K562 (cell line): ENCODE measurements around the gene MCOLN2. TPM values are rescaled to one million over a fixed set of nuclear protein-coding genes. Genes with fewer than 3 reads are reported as not detected.

ENCODE experiments used
- ATAC-seq: fragments of 200-7000 bp; cut with Tn5 transposase; 3 replicates; pipeline ENCODE4 v1.9.1; 2020; ENCODE audit warnings: moderate library complexity
- BruUV-seq: library from RNA; stranded (reverse); fragments of 400-500 nt; replicated peaks from 2 replicates; lab custom pipeline; 2021; lab: Mats Ljungman, UMichigan
- CTCF ChIA-PET: fragments of 300-600 bp; formaldehyde crosslinking; extraction: SDS; loops from one replicate; lab custom pipeline; 2021; ENCODE audit warnings: low intra/inter-chr PET ratio; lab: Yijun Ruan, JAX
- POLR2A ChIA-PET: fragments of 300-600, 350-650 bp; sonication (Branson Sonifier 250); formaldehyde crosslinking; extraction: SDS; loops from one replicate; lab custom pipeline; 2021; ENCODE audit warnings: antibody characterized with exemption, inconsistent platforms; lab: Yijun Ruan, JAX
- DNase-seq, 4 experiments: peaks; one replicate each; pipeline versions ENCODE4 v3.0.0 to v3.0.0-alpha.2; 2011 to 2018; ENCODE audit warnings: low spot score in 3 of 4, mixed read lengths in 3 of 4; ENCODE audit errors: extremely low read depth in 1 of 4
- FAIRE-seq: peaks from 2 replicates; lab custom pipeline; 2011; peaks lifted over from hg19 to GRCh38; lab: Jason Lieb, UNC
- H2AFZ ChIP-seq: 2 replicates; pipeline ENCODE4 v1.6.0; 2011; ENCODE audit warnings: low read depth, low read length, control low read depth, inconsistent platforms
- H3K27ac ChIP-seq: fragments of 200-600 bp; 3 replicates; pipeline ENCODE4 v1.8.0; 2011; ENCODE audit warnings: low read depth, mild to moderate bottlenecking, control low read depth, inconsistent platforms, low read length, moderate library complexity, mixed read lengths; ENCODE audit errors: extremely low read depth
- H3K27me3 ChIP-seq, 2 experiments: fragments of 300-600 bp in 1 of 2; 2 replicates in 1 of 2; 3 replicates in 1 of 2; pipeline versions ENCODE4 v1.6.0 to v1.8.0; 2011; ENCODE audit warnings: inconsistent platforms in 2 of 2, low read length in 2 of 2, mild to moderate bottlenecking in 1 of 2, mixed read lengths in 1 of 2, moderate library complexity in 1 of 2; ENCODE audit not compliant: control insufficient read depth in 2 of 2, insufficient read depth in 2 of 2
- H3K36me3 ChIP-seq: fragments of 300-600 bp; 3 replicates; pipeline ENCODE4 v1.8.0; 2011; ENCODE audit warnings: mild to moderate bottlenecking, low read length, inconsistent platforms; ENCODE audit not compliant: control insufficient read depth, insufficient read depth
- H3K4me1 ChIP-seq, 2 experiments: fragments of 200-600 bp in 1 of 2; replicated peaks in 1 of 2; 2 replicates in 1 of 2; 3 replicates in 1 of 2; pipeline versions ENCODE4 v1.5.1 to v1.8.0; 2011; ENCODE audit warnings: inconsistent platforms in 2 of 2, low read length in 2 of 2, mild to moderate bottlenecking in 1 of 2, mixed read lengths in 1 of 2, moderate library complexity in 1 of 2; ENCODE audit not compliant: control insufficient read depth in 2 of 2, insufficient read depth in 2 of 2
- H3K4me2 ChIP-seq: 2 replicates; pipeline ENCODE4 v1.6.1; 2011; ENCODE audit warnings: low read length, control low read depth, inconsistent platforms, mixed read lengths; ENCODE audit not compliant: insufficient read depth
- H3K4me3 ChIP-seq: fragments of 200-600 bp; sonication (generic), shearing (Covaris generic); 2 replicates; pipeline ENCODE4 v1.5.1; 2016; ENCODE audit warnings: control low read depth, inconsistent platforms
- H3K79me2 ChIP-seq: fragments of 200-600 bp; 3 replicates; pipeline ENCODE4 v1.8.0; 2011; ENCODE audit warnings: low read length, inconsistent platforms; ENCODE audit not compliant: control insufficient read depth, insufficient read depth
- H3K9ac ChIP-seq, 2 experiments: 2 replicates each; pipeline versions ENCODE4 v1.6.0 to v1.6.1; 2011; ENCODE audit warnings: low read depth in 2 of 2, low read length in 2 of 2, control low read depth in 1 of 2, inconsistent platforms in 1 of 2, mild to moderate bottlenecking in 1 of 2, mixed read lengths in 1 of 2; ENCODE audit not compliant: insufficient read depth in 1 of 2
- H3K9me1 ChIP-seq: one replicate; pipeline ENCODE4 v1.6.0; 2011; ENCODE audit warnings: inconsistent platforms, mild to moderate bottlenecking, low read length, moderate library complexity; ENCODE audit not compliant: control insufficient read depth, insufficient read depth
- H3K9me3 ChIP-seq: replicated peaks from 2 replicates; pipeline ENCODE4 v1.5.1; 2011; ENCODE audit warnings: low read depth, low read length, inconsistent platforms; ENCODE audit not compliant: control insufficient read depth, insufficient read depth
- H4K20me1 ChIP-seq: replicated peaks from 2 replicates; pipeline ENCODE4 v1.6.1; 2011; ENCODE audit warnings: low read length, inconsistent platforms, mixed read lengths; ENCODE audit not compliant: control insufficient read depth, insufficient read depth
- ELF2 ChIP-seq: fragments of 250-450 bp; sonication (Bioruptor Pico); IDR thresholded peaks from 2 replicates; pipeline ENCODE4 v1.5.0; 2021; ENCODE audit warnings: mild to moderate bottlenecking
- FIP1L1 ChIP-seq: fragments of 200-400 bp; formaldehyde crosslinking; IDR thresholded peaks from 2 replicates; pipeline ENCODE4 v1.6.1; 2018; ENCODE audit warnings: mild to moderate bottlenecking, low read depth, low read length; ENCODE audit not compliant: poor library complexity, severe bottlenecking
- PKNOX1 ChIP-seq: fragments of 450-650 bp; IDR thresholded peaks from 2 replicates; pipeline ENCODE4 v1.6.1; 2016
- POLR2A ChIP-seq: fragments of 450-650 bp; conservative IDR thresholded peaks from 2 replicates; pipeline ENCODE4 v1.6.1; 2016
- POLR3A ChIP-seq: IDR thresholded peaks from 2 replicates; pipeline ENCODE4 v1.6.1; 2011; ENCODE audit warnings: borderline replicate concordance, mild to moderate bottlenecking, moderate library complexity; ENCODE audit not compliant: insufficient read length, insufficient read depth; ENCODE audit errors: extremely low read depth
- TFAP4 ChIP-seq: sonication (generic); formaldehyde crosslinking; IDR thresholded peaks from 2 replicates; pipeline ENCODE4 v1.8.0; 2022; ENCODE audit warnings: missing genetic modification reagents, mild to moderate bottlenecking, moderate library complexity, borderline replicate concordance
- WGBS: fragments of 100-300 bp; shearing (Covaris generic); methylation state at CpG from one replicate; pipeline ENCODE4 v1.1.6; 2016; ENCODE audit warnings: low coverage, mixed read lengths; ENCODE audit not compliant: insufficient coverage; ENCODE audit errors: missing lambda C conversion rate; 5-methylcytosine and 5-hydroxymethylcytosine counted together
- in situ Hi-C: fragments of 300-500 bp; cut with MboI; formaldehyde crosslinking; loops from 4 replicates; pipeline ENCODE4 v1.15.0; 2018; ENCODE audit warnings: inconsistent platforms, mixed read lengths
- intact Hi-C: fragments of 100-400 bp; cut with micrococcal nuclease; formaldehyde crosslinking; loops from 2 replicates; pipeline ENCODE4 v1.14.2; 2022
- polyA plus RNA-seq, 8 experiments: library from polyadenylated mRNA; depleted of rRNA in 4 of 8; stranded (reverse) in 5 of 8; unstranded in 3 of 8; fragments of >200 nt; fragmentation: Nextera tagmentation in 2 of 8; fragmentation: Illumina TruSeq in 1 of 8; extraction: Ambion mirVana in 2 of 8; extraction: Trizol in 1 of 8; gene quantifications; 2 replicates each; pipeline versions ENCODE4 v1.2.1 to v1.2.3, GENCODE V29; 2011 to 2014; ENCODE audit warnings: inconsistent platforms in 1 of 8, missing spikeins in 1 of 8
- total RNA-seq, 7 experiments: library from RNA; depleted of rRNA in 6 of 7; stranded (reverse); fragments of >200 nt in 6 of 7; fragmentation: Illumina TruSeq in 2 of 7; extraction: Trizol in 2 of 7; gene quantifications; 2 replicates each; pipeline versions ENCODE4 v1.2.1 to v1.2.3, GENCODE V29; 2011 to 2021; ENCODE audit warnings: low replicate concordance in 1 of 7
- TF ChIP-seq, protein P1 (sequence below): fragments of 450-650 bp; IDR thresholded peaks from 2 replicates; pipeline ENCODE4 v1.6.1; 2016; ENCODE audit warnings: low read depth

Gene MCOLN2
- total and polyA plus RNA-seq, 9 of the 15 experiments (the other 6 are each of a cell fraction or from before 2014, with no cell fraction given), result 0.18 TPM; not detected in 8

DNA sequence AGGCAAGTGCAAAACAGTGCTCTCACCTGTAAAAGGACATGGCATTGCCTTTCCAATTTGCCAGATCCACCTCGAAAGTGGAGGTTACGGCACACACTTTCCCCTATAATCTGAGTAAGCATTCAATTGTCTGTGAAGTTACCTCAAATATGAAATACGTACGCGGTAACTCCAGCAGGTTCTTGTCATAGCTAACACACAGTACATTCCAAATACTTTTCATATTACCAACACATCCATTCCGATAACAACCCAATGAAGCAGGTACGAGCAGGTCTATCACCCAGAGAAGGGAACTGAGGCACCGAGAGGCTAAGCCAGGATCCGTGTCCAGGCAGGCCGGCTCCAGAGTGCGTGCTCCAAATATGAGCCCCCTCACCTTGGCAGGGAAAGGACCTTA lies 57.2 kb downstream of the MCOLN2 start:
- H3K4me1 ChIP-seq, result no peaks in the 10 kb centered on the region
- intact Hi-C loops, result loop anchor here (5.0 to 10.0 kb wide), 5 partner anchors 153 to 1035 kb away; no protein-coding TSS in a partner anchor
- H3K79me2 ChIP-seq, result no peaks in the 10 kb centered on the region
- POLR2A ChIA-PET, result no interaction called here
- H3K9me3 ChIP-seq, result no peaks in the 10 kb centered on the region
- TF ChIP-seq, protein P1, sequence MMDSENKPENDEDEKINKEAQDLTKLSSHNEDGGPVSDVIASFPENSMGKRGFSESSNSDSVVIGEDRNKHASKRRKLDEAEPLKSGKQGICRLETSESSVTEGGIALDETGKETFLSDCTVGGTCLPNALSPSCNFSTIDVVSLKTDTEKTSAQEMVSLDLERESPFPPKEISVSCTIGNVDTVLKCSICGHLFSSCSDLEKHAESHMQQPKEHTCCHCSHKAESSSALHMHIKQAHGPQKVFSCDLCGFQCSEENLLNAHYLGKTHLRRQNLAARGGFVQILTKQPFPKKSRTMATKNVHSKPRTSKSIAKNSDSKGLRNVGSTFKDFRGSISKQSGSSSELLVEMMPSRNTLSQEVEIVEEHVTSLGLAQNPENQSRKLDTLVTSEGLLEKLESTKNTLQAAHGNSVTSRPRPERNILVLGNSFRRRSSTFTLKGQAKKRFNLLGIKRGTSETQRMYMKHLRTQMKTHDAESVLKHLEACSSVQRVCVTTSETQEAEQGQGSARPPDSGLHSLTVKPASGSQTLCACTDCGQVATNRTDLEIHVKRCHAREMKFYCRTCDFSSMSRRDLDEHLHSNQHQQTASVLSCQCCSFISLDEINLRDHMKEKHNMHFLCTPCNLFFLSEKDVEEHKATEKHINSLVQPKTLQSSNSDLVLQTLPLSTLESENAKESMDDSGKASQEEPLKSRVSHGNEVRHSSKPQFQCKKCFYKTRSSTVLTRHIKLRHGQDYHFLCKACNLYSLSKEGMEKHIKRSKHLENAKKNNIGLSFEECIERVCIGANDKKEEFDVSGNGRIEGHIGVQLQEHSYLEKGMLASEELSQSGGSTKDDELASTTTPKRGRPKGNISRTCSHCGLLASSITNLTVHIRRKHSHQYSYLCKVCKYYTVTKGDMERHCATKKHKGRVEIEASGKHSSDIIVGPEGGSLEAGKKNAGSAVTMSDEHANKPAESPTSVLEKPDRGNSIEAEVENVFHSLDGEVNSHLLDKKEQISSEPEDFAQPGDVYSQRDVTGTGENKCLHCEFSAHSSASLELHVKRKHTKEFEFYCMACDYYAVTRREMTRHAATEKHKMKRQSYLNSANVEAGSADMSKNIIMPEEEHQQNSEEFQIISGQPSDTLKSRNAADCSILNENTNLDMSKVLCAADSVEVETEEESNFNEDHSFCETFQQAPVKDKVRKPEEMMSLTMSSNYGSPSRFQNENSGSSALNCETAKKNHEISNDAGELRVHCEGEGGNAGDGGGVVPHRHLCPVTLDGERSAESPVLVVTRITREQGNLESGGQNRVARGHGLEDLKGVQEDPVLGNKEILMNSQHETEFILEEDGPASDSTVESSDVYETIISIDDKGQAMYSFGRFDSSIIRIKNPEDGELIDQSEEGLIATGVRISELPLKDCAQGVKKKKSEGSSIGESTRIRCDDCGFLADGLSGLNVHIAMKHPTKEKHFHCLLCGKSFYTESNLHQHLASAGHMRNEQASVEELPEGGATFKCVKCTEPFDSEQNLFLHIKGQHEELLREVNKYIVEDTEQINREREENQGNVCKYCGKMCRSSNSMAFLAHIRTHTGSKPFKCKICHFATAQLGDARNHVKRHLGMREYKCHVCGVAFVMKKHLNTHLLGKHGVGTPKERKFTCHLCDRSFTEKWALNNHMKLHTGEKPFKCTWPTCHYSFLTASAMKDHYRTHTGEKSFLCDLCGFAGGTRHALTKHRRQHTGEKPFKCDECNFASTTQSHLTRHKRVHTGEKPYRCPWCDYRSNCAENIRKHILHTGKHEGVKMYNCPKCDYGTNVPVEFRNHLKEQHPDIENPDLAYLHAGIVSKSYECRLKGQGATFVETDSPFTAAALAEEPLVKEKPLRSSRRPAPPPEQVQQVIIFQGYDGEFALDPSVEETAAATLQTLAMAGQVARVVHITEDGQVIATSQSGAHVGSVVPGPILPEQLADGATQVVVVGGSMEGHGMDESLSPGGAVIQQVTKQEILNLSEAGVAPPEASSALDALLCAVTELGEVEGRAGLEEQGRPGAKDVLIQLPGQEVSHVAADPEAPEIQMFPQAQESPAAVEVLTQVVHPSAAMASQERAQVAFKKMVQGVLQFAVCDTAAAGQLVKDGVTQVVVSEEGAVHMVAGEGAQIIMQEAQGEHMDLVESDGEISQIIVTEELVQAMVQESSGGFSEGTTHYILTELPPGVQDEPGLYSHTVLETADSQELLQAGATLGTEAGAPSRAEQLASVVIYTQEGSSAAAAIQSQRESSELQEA, result no peak
- TF ChIP-seq FIP1L1, result no peak
- TF ChIP-seq ELF2 (CRISPR knock-in tag), result no peak
- TF ChIP-seq PKNOX1, result no peak
- TF ChIP-seq POLR2A, result no peak
- no peak for TF ChIP-seq POLR3A
- no peak for TF ChIP-seq TFAP4 (CRISPR knock-in tag)
- TF ChIP-seq, all 486 proteins: peak for 0
- no peak for DNase-seq
- Histone ChIP-seq H3K27me3 (peaks cover 22 to 30% of the 10 kb centered on the region in 2 experiments; a peak in 4 of 5 replicates), H3K36me3 (no peaks in the 10 kb centered on the region), H3K9ac (no peak overlapping the region), H2AFZ (no peak overlapping the region), H3K27ac (no peak overlapping the region), H3K4me3 (no peak overlapping the region), H3K4me2 (no peak overlapping the region), H3K9me1 (no peaks in the 10 kb centered on the region), H4K20me1 (no peaks in the 10 kb centered on the region)
- whole genome bisulfite sequencing, result 13% methylated on average over 11 of the region's 11 CpGs
- CTCF ChIA-PET, result no interaction called here
- BruUV-seq, result no TSS peak
- in situ Hi-C loops, result loop anchor here (25.0 kb wide), 1 partner anchor 1027 kb away; no protein-coding TSS in a partner anchor
- ATAC-seq, result no peak
- FAIRE-seq, result no peak
